Neural cell (in vitro differentiated cells): ENCODE data around the gene CARD16. TPM values are rescaled to one million over a fixed set of nuclear protein-coding genes. Genes with fewer than 3 reads are reported as not detected.

Experiments used
- H2AFZ ChIP-seq: fragments of 200-600, 300-800 bp; sonication (generic), shearing (Covaris generic); 2 replicates; pipeline ENCODE4 v1.6.0; 2014; ENCODE audit warnings: low read depth, mild to moderate bottlenecking, antibody characterized with exemption, low read length, moderate library complexity
- H3F3A ChIP-seq: fragments of 200-600 bp; shearing (Covaris generic); 2 replicates; pipeline ENCODE4 v1.6.1; 2016; ENCODE audit warnings: mild to moderate bottlenecking, moderate library complexity, mixed read lengths, antibody characterized with exemption, low read length; ENCODE audit not compliant: insufficient read depth, poor library complexity, severe bottlenecking
- H3K27ac ChIP-seq: fragments of 200-600, 300-800 bp; sonication (generic), shearing (Covaris generic); 2 replicates; pipeline ENCODE4 v1.5.1; 2014; ENCODE audit warnings: mild to moderate bottlenecking, low read length, moderate library complexity
- H3K27me3 ChIP-seq: fragments of 300-800, 200-600 bp; sonication (generic), shearing (Covaris generic); 2 replicates; pipeline ENCODE4 v1.6.0; 2014; ENCODE audit warnings: mild to moderate bottlenecking, low read depth, low read length, moderate library complexity; ENCODE audit not compliant: insufficient read depth
- H3K36me3 ChIP-seq: fragments of 300-800, 200-600 bp; sonication (generic), shearing (Covaris generic); 2 replicates; pipeline ENCODE4 v1.5.1; 2014; ENCODE audit warnings: mild to moderate bottlenecking, antibody characterized with exemption, low read length, moderate library complexity; ENCODE audit not compliant: insufficient read depth
- H3K4me2 ChIP-seq: fragments of 300-800, 200-600 bp; sonication (generic), shearing (Covaris generic); 2 replicates; pipeline ENCODE4 v1.6.0; 2014; ENCODE audit warnings: mild to moderate bottlenecking, low read length
- H3K4me3 ChIP-seq: fragments of 300-800, 200-600 bp; sonication (generic), shearing (Covaris generic); 2 replicates; pipeline ENCODE4 v1.5.1; 2014; ENCODE audit warnings: mild to moderate bottlenecking, low read length, moderate library complexity
- H3K79me2 ChIP-seq: fragments of 200-600 bp; shearing (Covaris generic); replicated peaks from 2 replicates; pipeline ENCODE4 v1.6.0; 2014; ENCODE audit warnings: mild to moderate bottlenecking, low read length, moderate library complexity; ENCODE audit not compliant: insufficient read depth
- H3K9ac ChIP-seq: fragments of 300-800, 200-600 bp; sonication (generic), shearing (Covaris generic); 2 replicates; pipeline ENCODE4 v1.6.1; 2016; ENCODE audit warnings: mild to moderate bottlenecking, low read length, mixed read lengths
- H3K9me2 ChIP-seq: fragments of 200-600 bp; shearing (Covaris generic); 2 replicates; pipeline ENCODE4 v1.6.1; 2016; ENCODE audit warnings: mild to moderate bottlenecking, low read length, mixed read lengths; ENCODE audit not compliant: insufficient read depth
- H3K9me3 ChIP-seq: fragments of 200-600, 300-800 bp; sonication (generic), shearing (Covaris generic); 2 replicates; pipeline ENCODE4 v1.6.1; 2016; ENCODE audit warnings: mild to moderate bottlenecking, mixed run types, low read length, moderate library complexity, mixed read lengths
- H4K20me1 ChIP-seq: fragments of 200-600 bp; shearing (Covaris generic); 2 replicates; pipeline ENCODE4 v1.6.1; 2016; ENCODE audit warnings: mild to moderate bottlenecking, mixed run types; ENCODE audit not compliant: insufficient read depth
- EP300 ChIP-seq: fragments of 450-650 bp; conservative IDR thresholded peaks from 2 replicates; pipeline ENCODE4 v1.6.1; 2014; ENCODE audit warnings: antibody characterized with exemption, mild to moderate bottlenecking, moderate library complexity; ENCODE audit not compliant: poor library complexity, severe bottlenecking
- EZH2 ChIP-seq: fragments of 200-600, 300-800 bp; shearing (Covaris generic), sonication (generic); IDR thresholded peaks from 2 replicates; pipeline ENCODE4 v1.6.1; 2014; ENCODE audit warnings: antibody characterized with exemption, low read length, borderline replicate concordance, mild to moderate bottlenecking; ENCODE audit not compliant: insufficient read depth, poor library complexity, severe bottlenecking
- MXI1 ChIP-seq: fragments of 450-650 bp; conservative IDR thresholded peaks from 2 replicates; pipeline ENCODE4 v1.6.1; 2014; ENCODE audit warnings: antibody characterized with exemption, mild to moderate bottlenecking; ENCODE audit not compliant: poor library complexity, severe bottlenecking
- POLR2AphosphoS5 ChIP-seq: IDR thresholded peaks from 2 replicates; pipeline ENCODE4 v1.6.1; 2012
- RAD21 ChIP-seq: fragments of 450-650 bp; conservative IDR thresholded peaks from 2 replicates; pipeline ENCODE4 v1.6.1; 2014; ENCODE audit warnings: antibody characterized with exemption, mild to moderate bottlenecking, moderate library complexity
- SMC3 ChIP-seq: fragments of 450-650 bp; conservative IDR thresholded peaks from 2 replicates; pipeline ENCODE4 v1.6.1; 2014; ENCODE audit warnings: antibody characterized with exemption, mild to moderate bottlenecking, moderate library complexity; ENCODE audit not compliant: poor library complexity
- TAF1 ChIP-seq: IDR thresholded peaks from 2 replicates; pipeline ENCODE4 v1.6.1; 2012; ENCODE audit warnings: low read depth
- polyA plus RNA-seq: library from polyadenylated mRNA; depleted of rRNA; stranded (reverse); fragments of >200 nt; gene quantifications from 2 replicates; pipeline ENCODE4 v1.2.3, GENCODE V29; 2014
- TF ChIP-seq, protein P1 (sequence below): fragments of 450-650 bp; IDR thresholded peaks from 2 replicates; pipeline ENCODE4 v1.5.1; 2014; ENCODE audit warnings: antibody characterized with exemption, mild to moderate bottlenecking, moderate library complexity; ENCODE audit not compliant: poor library complexity, severe bottlenecking
- TF ChIP-seq, protein P2 (sequence below): IDR thresholded peaks from 2 replicates; pipeline ENCODE4 v1.6.1; 2012; ENCODE audit warnings: borderline replicate concordance

Gene CARD16
- polyA plus RNA-seq, 1 donor from 2014 or later, result not detected

DNA sequence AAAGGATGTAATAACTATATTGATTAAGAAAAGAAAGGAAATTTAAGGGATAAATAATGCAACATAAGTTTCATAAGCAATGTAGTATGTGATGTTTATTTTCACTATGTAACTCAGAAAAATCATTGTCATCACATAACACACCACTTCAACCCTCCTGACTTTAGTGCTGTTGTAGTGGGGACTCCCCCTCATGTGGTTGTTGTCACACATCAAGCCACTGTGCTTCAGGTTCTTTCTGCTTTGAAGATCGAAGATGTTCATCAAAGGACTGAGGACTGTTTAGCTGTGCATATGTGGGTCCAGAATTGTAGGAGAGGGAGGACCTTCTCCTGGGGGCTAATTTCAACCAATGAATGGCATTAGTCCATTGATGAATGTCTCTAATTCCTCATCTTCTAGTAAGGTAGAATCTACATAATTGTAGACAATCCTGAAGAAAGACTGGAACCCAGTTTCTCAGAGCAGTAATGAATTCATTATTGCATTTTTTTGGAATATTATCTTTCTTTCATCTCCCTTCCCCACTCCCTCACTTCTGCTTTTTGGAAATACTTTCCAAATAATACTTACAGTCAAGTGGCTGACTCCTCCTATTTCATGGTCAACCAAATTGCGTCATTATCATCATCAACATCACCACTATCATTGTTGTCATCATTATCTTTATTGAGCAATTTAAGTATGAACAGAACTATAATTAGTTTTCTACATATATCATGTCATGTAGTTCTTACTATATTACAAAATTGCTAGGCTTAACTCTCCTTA, 9.8 kb upstream of the CARD16 start:
- H3K27me3 ChIP-seq, result no peaks in the 10 kb centered on the region
- no peak overlapping the region for H3K4me3 ChIP-seq
- TF ChIP-seq, protein P1, sequence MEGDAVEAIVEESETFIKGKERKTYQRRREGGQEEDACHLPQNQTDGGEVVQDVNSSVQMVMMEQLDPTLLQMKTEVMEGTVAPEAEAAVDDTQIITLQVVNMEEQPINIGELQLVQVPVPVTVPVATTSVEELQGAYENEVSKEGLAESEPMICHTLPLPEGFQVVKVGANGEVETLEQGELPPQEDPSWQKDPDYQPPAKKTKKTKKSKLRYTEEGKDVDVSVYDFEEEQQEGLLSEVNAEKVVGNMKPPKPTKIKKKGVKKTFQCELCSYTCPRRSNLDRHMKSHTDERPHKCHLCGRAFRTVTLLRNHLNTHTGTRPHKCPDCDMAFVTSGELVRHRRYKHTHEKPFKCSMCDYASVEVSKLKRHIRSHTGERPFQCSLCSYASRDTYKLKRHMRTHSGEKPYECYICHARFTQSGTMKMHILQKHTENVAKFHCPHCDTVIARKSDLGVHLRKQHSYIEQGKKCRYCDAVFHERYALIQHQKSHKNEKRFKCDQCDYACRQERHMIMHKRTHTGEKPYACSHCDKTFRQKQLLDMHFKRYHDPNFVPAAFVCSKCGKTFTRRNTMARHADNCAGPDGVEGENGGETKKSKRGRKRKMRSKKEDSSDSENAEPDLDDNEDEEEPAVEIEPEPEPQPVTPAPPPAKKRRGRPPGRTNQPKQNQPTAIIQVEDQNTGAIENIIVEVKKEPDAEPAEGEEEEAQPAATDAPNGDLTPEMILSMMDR, result no peak
- TF ChIP-seq, protein P2, sequence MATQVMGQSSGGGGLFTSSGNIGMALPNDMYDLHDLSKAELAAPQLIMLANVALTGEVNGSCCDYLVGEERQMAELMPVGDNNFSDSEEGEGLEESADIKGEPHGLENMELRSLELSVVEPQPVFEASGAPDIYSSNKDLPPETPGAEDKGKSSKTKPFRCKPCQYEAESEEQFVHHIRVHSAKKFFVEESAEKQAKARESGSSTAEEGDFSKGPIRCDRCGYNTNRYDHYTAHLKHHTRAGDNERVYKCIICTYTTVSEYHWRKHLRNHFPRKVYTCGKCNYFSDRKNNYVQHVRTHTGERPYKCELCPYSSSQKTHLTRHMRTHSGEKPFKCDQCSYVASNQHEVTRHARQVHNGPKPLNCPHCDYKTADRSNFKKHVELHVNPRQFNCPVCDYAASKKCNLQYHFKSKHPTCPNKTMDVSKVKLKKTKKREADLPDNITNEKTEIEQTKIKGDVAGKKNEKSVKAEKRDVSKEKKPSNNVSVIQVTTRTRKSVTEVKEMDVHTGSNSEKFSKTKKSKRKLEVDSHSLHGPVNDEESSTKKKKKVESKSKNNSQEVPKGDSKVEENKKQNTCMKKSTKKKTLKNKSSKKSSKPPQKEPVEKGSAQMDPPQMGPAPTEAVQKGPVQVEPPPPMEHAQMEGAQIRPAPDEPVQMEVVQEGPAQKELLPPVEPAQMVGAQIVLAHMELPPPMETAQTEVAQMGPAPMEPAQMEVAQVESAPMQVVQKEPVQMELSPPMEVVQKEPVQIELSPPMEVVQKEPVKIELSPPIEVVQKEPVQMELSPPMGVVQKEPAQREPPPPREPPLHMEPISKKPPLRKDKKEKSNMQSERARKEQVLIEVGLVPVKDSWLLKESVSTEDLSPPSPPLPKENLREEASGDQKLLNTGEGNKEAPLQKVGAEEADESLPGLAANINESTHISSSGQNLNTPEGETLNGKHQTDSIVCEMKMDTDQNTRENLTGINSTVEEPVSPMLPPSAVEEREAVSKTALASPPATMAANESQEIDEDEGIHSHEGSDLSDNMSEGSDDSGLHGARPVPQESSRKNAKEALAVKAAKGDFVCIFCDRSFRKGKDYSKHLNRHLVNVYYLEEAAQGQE, result no peak
- TF ChIP-seq EP300, result no peak
- no peak for TF ChIP-seq SMC3
- TF ChIP-seq EZH2, result no peak
- no peak for TF ChIP-seq POLR2AphosphoS5
- no peak for TF ChIP-seq RAD21
- TF ChIP-seq MXI1, result no peak
- no peak for TF ChIP-seq TAF1
- H3K9me2 ChIP-seq, result no peaks in the 10 kb centered on the region
- H3K27ac ChIP-seq, result no peak overlapping the region
- H3K9ac ChIP-seq, result no peak overlapping the region
- no peaks in the 10 kb centered on the region for H3K36me3 ChIP-seq
- H3K4me2 ChIP-seq, result no peak overlapping the region
- no peak overlapping the region for H2AFZ ChIP-seq
- no peaks in the 10 kb centered on the region for H3K79me2 ChIP-seq
- H3K9me3 ChIP-seq, result no peaks in the 10 kb centered on the region
- H4K20me1 ChIP-seq, result no peaks in the 10 kb centered on the region
- H3F3A ChIP-seq, result no peaks in the 10 kb centered on the region

DNA sequence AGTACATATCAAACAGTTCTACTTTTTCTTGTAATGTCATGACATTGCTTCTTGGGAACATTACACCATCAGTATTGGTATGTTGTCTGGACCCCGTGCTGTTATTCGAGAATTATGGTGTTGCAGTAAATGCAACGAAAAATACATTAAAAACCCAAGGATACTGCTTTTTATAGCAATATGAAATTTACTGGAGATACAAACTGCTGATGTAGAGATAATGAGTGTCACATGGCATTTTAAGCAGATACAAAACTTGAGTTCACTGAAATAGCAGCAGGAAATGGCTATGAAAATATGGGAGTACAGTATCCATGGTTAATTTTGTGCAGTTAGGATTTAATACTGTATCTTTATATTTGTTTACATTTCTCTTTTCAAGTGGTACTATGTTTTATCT, 7.4 kb upstream of the CARD16 start:
- Histone ChIP-seq H3F3A (no peaks in the 10 kb centered on the region), H2AFZ (no peak overlapping the region), H3K27ac (no peak overlapping the region), H3K9ac (no peak overlapping the region), H3K79me2 (no peaks in the 10 kb centered on the region), H3K27me3 (no peaks in the 10 kb centered on the region), H3K9me2 (no peaks in the 10 kb centered on the region), H3K9me3 (no peaks in the 10 kb centered on the region), H4K20me1 (no peaks in the 10 kb centered on the region), H3K4me2 (no peak overlapping the region), H3K4me3 (no peak overlapping the region), H3K36me3 (no peaks in the 10 kb centered on the region)
- TF ChIP-seq EP300, result no peak
- TF ChIP-seq, protein P1, result no peak
- TF ChIP-seq RAD21, result no peak
- TF ChIP-seq EZH2, result no peak
- no peak for TF ChIP-seq POLR2AphosphoS5
- TF ChIP-seq MXI1, result no peak
- TF ChIP-seq TAF1, result no peak
- no peak for TF ChIP-seq SMC3
- TF ChIP-seq, protein P2, result no peak
